AG09319 (cell line): Measurements from ENCODE around the gene ARHGDIB.

Experiments used
- DNase-seq: peaks from one replicate; pipeline ENCODE4 v3.0.0-alpha.2; 2010; ENCODE audit warnings: low read depth; ENCODE audit errors: extremely low read depth
- TF ChIP-seq, protein P1 (sequence below): IDR thresholded peaks from 2 replicates; pipeline ENCODE4 v1.5.1; 2011; ENCODE audit warnings: low read depth, mild to moderate bottlenecking, inconsistent platforms, low read length, moderate library complexity

The ARHGDIB gene

DNA sequence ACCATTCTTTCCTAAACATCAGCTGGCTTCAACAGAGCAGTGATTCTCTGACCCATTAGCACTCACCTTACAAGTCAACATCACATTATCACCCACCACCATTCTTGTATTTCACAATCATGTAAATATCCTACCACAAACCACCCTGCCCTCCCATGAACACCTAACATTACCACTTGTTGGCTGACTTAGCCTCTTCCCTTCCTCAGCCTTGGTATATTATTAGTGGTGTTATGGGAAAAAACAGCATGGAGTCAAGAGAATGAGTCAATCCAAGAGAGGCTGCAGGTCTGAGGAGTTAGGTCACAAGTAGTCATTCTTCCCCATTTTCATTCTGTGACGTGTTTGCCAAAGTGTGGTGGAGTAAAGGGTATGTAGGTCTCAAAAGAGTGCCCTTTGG is 53.4 kb downstream of the ARHGDIB start:
- TF ChIP-seq, protein P1, sequence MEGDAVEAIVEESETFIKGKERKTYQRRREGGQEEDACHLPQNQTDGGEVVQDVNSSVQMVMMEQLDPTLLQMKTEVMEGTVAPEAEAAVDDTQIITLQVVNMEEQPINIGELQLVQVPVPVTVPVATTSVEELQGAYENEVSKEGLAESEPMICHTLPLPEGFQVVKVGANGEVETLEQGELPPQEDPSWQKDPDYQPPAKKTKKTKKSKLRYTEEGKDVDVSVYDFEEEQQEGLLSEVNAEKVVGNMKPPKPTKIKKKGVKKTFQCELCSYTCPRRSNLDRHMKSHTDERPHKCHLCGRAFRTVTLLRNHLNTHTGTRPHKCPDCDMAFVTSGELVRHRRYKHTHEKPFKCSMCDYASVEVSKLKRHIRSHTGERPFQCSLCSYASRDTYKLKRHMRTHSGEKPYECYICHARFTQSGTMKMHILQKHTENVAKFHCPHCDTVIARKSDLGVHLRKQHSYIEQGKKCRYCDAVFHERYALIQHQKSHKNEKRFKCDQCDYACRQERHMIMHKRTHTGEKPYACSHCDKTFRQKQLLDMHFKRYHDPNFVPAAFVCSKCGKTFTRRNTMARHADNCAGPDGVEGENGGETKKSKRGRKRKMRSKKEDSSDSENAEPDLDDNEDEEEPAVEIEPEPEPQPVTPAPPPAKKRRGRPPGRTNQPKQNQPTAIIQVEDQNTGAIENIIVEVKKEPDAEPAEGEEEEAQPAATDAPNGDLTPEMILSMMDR = no peak
- no peak for DNase-seq

DNA sequence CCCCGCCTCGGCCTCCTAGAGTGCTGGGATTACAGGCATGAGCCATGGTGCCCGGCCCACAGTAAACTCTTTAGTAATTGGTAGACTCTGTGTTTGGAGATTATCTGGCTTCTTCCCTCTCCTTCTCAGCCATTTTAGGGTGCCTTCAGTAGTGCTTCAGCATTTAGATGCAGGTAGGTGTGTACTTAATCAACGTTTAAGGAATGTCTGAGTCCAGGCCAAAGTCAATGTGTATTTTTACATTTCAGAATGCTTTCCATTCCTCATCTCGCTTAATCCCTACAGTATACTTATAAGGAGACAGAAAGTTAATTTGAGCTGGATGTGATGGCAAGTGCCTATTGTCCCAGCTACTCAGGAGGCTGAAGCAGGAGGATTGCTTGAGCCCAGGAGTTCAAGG is 55.3 kb downstream of the ARHGDIB start:
- no peak for DNase-seq
- TF ChIP-seq, protein P1 = no peak

DNA sequence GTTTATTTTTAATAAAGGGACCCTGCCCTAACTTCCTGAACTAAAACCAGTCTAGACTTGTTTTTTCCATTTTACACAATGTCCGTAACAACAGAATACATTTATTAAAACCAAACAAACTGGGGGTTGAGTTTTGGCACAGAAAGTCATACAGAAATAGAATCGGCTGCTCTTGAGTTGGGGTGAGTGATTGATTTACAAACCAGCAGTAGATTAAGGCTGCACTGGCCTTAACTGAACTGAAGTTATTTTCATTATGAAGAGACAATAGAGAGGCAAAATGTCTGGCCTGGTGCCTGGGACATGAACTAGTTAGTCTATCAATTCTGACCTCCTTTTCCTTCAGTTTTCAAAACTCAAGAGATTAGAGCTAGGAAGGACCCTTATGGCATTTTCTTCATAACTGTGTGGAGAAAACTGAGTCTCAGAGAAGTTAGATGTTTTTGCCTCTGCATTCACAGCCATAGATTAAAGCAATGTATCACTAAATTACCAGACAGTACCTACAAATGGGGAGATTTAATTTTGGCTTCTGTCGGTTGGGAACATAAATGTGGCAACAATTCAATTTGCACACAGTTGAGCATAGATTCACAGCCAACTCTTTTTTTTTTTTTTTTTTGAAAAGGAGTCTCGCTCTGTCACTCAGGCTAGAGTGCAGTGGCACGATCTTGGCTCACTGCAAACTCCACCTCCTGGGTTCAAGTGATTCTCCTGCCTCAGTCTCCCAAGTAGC is 56.0 kb downstream of the ARHGDIB start:
- DNase-seq = no peak
- TF ChIP-seq, protein P1 = no peak

DNA sequence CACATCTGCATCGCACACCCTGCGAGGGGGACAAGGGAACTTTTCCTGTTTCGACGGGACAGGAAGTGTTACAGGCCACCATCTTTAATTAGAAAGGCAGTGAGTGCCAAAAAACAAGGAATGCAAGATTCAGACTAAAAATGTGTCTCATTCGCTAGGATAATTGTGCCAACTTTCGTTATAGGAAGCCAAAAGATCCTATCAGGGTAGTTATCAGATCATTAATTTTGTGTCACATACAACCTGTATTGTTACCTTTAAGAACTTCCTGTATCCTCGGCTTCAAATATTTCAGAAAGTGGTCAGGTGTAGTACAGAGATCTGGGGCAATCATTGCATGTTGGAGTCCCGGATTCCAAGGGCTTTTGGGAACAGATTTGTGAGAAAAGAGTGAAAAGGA is 56.5 kb downstream of the ARHGDIB start:
- no peak for DNase-seq
- TF ChIP-seq, protein P1 = no peak

DNA sequence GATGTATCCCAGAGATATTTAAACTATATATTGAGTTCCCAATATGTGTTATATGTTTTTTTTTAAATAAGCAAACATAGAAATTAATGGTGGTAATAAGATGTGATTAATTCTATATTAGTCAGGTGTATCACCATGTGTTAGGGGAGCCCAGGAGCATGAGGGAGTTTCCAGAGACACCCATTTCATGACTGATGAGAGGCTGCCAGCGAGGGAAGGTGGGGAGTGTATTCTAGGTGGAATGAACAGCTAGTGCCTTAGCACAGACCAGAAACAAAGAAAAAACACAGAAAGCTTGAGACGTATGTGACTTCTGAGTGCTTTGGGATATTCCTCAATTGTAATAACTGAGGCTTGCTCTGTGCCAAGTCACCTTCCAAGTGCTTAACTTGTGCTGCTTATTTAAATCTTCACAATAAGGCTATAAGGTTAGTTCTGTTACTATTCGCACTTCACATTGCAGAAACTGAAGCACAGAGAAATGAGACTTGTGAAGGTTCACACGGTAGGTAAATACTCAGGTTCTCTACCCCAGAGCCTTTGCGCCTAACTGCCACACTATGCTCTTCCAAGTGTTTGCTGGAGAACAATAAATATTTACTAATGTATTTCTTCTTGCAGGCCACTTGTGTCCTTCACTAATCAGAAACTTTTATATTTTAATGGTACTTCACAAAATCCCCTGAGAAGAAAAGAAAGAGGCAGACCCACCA is 57.9 kb downstream of the ARHGDIB start:
- DNase-seq = no peak

DNA sequence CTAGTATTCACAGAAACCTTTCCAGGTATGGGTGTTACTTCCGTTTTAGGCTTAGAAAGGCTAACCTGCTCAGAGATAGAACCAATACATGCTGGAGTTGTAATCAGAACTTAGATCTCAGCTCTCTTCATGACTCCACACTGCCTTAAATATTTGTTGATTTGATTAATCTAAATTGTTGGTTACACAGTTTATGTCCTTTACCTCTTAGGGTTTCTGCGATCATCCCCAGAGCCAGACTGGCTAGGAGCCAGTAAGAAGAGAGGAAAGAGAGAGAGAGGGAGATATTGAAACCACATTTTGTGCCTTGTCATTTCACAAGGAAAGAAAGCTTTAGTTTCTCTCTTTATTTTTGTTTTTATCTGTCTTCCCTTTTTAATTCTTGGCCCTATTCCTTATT is 58.9 kb downstream of the ARHGDIB start:
- no peak for DNase-seq
- TF ChIP-seq, protein P1 = no peak

More for the DNA sequence above, 57.9 kb downstream of the ARHGDIB start:
- TF ChIP-seq, protein P1 = no peak

DNA sequence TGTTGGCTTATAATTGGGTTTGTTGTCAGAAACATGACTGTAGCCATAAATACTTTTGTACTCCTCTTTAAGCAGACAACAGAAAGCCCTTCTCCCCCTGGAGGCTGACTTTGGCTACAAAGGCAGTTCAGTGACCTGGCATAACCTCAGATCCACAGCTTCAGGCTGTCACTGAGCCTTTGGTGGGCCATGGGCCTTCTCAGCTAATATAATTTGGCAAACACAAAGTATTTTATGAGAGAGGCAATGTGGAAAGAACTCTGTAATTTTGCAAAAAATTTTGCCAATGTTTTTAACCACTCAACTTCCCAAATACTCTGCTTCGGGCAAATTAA is 60.2 kb downstream of the ARHGDIB start:
- DNase-seq = no peak
- TF ChIP-seq, protein P1 = no peak
